ENCODE results near the gene IFITM1.

- no peak for TF ChIP-seq CTCF (IDR thresholded peaks at IDR 0.05; ENCODE audit: low read depth, low read length, missing input control)
- TF ChIP-seq REST (IDR thresholded peaks at IDR 0.05) = no peak
- TF ChIP-seq MAX (IDR thresholded peaks at IDR 0.05) = no peak
- TF ChIP-seq SP1 (IDR thresholded peaks at IDR 0.05) = no peak
- TF ChIP-seq ATF3 (IDR thresholded peaks at IDR 0.05) = no peak
- TF ChIP-seq YY1 (IDR thresholded peaks at IDR 0.05) = no peak
- TF ChIP-seq RAD21 (IDR thresholded peaks at IDR 0.05) = no peak
- no peak for TF ChIP-seq ZBTB33 (IDR thresholded peaks at IDR 0.05)
- TF ChIP-seq TAF1 (conservative IDR thresholded peaks at IDR 0.05) = no peak
- no peak for TF ChIP-seq GABPA (IDR thresholded peaks at IDR 0.05 in 1 of 2, conservative IDR thresholded peaks at IDR 0.05 in 1 of 2)
- no peak for TF ChIP-seq FOXA1 (IDR thresholded peaks at IDR 0.05)
- no peak for TF ChIP-seq HNF4A (conservative IDR thresholded peaks at IDR 0.05)
- no peak for TF ChIP-seq RXRA (IDR thresholded peaks at IDR 0.05)
- TF ChIP-seq JUND (IDR thresholded peaks at IDR 0.05) = no peak
Measured at GRCh38 chr11:293852-294661, 19.8 kb upstream of the IFITM1 start.
